SIG-M5 treated with dmso at 0.1 percent for 504 hours (cell line): ENCODE results near the gene LDLRAD4.

Experiments
- DNase-seq: peaks from one replicate; lab custom pipeline; 2025; ENCODE audit not compliant: unreplicated experiment; lab: John Stamatoyannopoulos, UW

Gene LDLRAD4

GRCh38 chr18:13399511-13399910 is 181.0 kb downstream of the LDLRAD4 start:
- DNase-seq: no peak

- DNase-seq: no peak
Measured at GRCh38 chr18:13400636-13401315, 182.2 kb downstream of the LDLRAD4 start.

- no peak for DNase-seq
Measured at GRCh38 chr18:13401404-13401803, 182.8 kb downstream of the LDLRAD4 start.

GRCh38 chr18:13401826-13402225 is 183.3 kb downstream of the LDLRAD4 start:
- DNase-seq: no peak

GRCh38 chr18:13403786-13404549 is 185.4 kb downstream of the LDLRAD4 start:
- DNase-seq: no peak

GRCh38 chr18:13405305-13406038 is 186.9 kb downstream of the LDLRAD4 start:
- DNase-seq: no peak

- no peak for DNase-seq
Measured at GRCh38 chr18:13406049-13406615, 187.6 kb downstream of the LDLRAD4 start.

GRCh38 chr18:13406736-13407135 is 188.2 kb downstream of the LDLRAD4 start:
- no peak for DNase-seq

- DNase-seq: no peak
Measured at GRCh38 chr18:13407484-13407883, 188.9 kb downstream of the LDLRAD4 start.

GRCh38 chr18:13409026-13409425 is 190.5 kb downstream of the LDLRAD4 start:
- no peak for DNase-seq

- no peak for DNase-seq
Measured at GRCh38 chr18:13409997-13410396, 191.4 kb downstream of the LDLRAD4 start.

GRCh38 chr18:13410471-13410870 is 191.9 kb downstream of the LDLRAD4 start:
- no peak for DNase-seq

GRCh38 chr18:13412017-13412416 is 193.5 kb downstream of the LDLRAD4 start:
- DNase-seq: no peak

GRCh38 chr18:13412901-13413300 is 194.3 kb downstream of the LDLRAD4 start:
- DNase-seq: no peak

GRCh38 chr18:13414102-13414501 is 195.5 kb downstream of the LDLRAD4 start:
- no peak for DNase-seq

- DNase-seq: no peak
Measured at GRCh38 chr18:13414521-13414920, 196.0 kb downstream of the LDLRAD4 start.

GRCh38 chr18:13415736-13416135 is 197.2 kb downstream of the LDLRAD4 start:
- DNase-seq: no peak

- DNase-seq: no peak
Measured at GRCh38 chr18:13416208-13416607, 197.6 kb downstream of the LDLRAD4 start.

GRCh38 chr18:13416848-13417247 is 198.3 kb downstream of the LDLRAD4 start:
- DNase-seq: no peak

- no peak for DNase-seq
Measured at GRCh38 chr18:13418013-13418710, 199.6 kb downstream of the LDLRAD4 start.
